DMS79 treated with DMSO at 0.1 percent for 48 hours (cell line): ENCODE measurements around the gene TEDC2.
"Not testable (repeated sequence)": the region's sequence is repeated elsewhere in the genome, so short reads cannot be mapped to it uniquely, and the experiment has no call there.

ENCODE experiments used
- DNase-seq: peaks from one replicate; lab custom pipeline; 2025; lab: John Stamatoyannopoulos, UW

The TEDC2 gene

GRCh38 chr16:2459647-2460390 is at the start of gene TEDC2:
Gene TEDC2 (plus strand): TSS chr16:2460109. CDS start chr16:2460145, 36 bp downstream.
- DNase-seq = peak; percentile 89

GRCh38 chr16:2415085-2415484 is 44.8 kb upstream of the TEDC2 start:
- DNase-seq = no peak

- DNase-seq = no peak
Measured at GRCh38 chr16:2420035-2420434, 39.9 kb upstream of the TEDC2 start.

GRCh38 chr16:2422123-2422867 is 37.6 kb upstream of the TEDC2 start:
- DNase-seq = no peak

GRCh38 chr16:2424061-2425007 is 35.6 kb upstream of the TEDC2 start:
- DNase-seq = no peak

GRCh38 chr16:2425008-2425518 is 34.8 kb upstream of the TEDC2 start:
- no peak for DNase-seq

- DNase-seq = no peak
Measured at GRCh38 chr16:2425825-2426430, 34.0 kb upstream of the TEDC2 start.

GRCh38 chr16:2426941-2427361 is 33.0 kb upstream of the TEDC2 start:
- DNase-seq = no peak

GRCh38 chr16:2427526-2427925 is 32.4 kb upstream of the TEDC2 start:
- no peak for DNase-seq

GRCh38 chr16:2428051-2428783 is 31.7 kb upstream of the TEDC2 start:
- DNase-seq = peak; percentile 26

- no peak for DNase-seq
Measured at GRCh38 chr16:2428784-2429033, 31.2 kb upstream of the TEDC2 start.

- DNase-seq = peak; percentile 85
Measured at GRCh38 chr16:2429034-2429770, 30.7 kb upstream of the TEDC2 start, which contains the start of gene CCNF. Gene CCNF (plus strand): TSS chr16:2429447. CDS start chr16:2429482, 35 bp downstream.

- peak; percentile 29 for DNase-seq
Measured at GRCh38 chr16:2429771-2430663, 29.9 kb upstream of the TEDC2 start.

GRCh38 chr16:2432286-2432685 is 27.6 kb upstream of the TEDC2 start:
- no peak for DNase-seq

- no peak for DNase-seq
Measured at GRCh38 chr16:2432801-2433505, 27.0 kb upstream of the TEDC2 start.

- not testable (repeated sequence) for DNase-seq
Measured at GRCh38 chr16:2435236-2435635, 24.7 kb upstream of the TEDC2 start.

GRCh38 chr16:2436110-2436509 is 23.8 kb upstream of the TEDC2 start:
- no peak for DNase-seq

- no peak for DNase-seq
Measured at GRCh38 chr16:2437032-2437790, 22.7 kb upstream of the TEDC2 start.
